HG03095 (cell line): ENCODE data around the gene PDE6C.

Experiments
- ATAC-seq: cut with Tn5 transposase; IDR thresholded peaks from one replicate; pipeline ENCODE4 v1.9.1; 2021; ENCODE audit warnings: moderate library complexity; ENCODE audit not compliant: unreplicated experiment

PDE6C gene

GRCh38 chr10:93593749-93594148 is 18.6 kb upstream of the PDE6C start:
- ATAC-seq: no peak

GRCh38 chr10:93594518-93594917 is 17.8 kb upstream of the PDE6C start:
- no peak for ATAC-seq

GRCh38 chr10:93595378-93596161 is 16.8 kb upstream of the PDE6C start:
- ATAC-seq: no peak

GRCh38 chr10:93596539-93596938 is 15.8 kb upstream of the PDE6C start:
- no peak for ATAC-seq

- ATAC-seq: no peak
Measured at GRCh38 chr10:93597075-93597599, 15.2 kb upstream of the PDE6C start.

GRCh38 chr10:93598157-93598556 is 14.2 kb upstream of the PDE6C start:
- ATAC-seq: no peak

- no peak for ATAC-seq
Measured at GRCh38 chr10:93599335-93599734, 13.0 kb upstream of the PDE6C start.

- ATAC-seq: no peak
Measured at GRCh38 chr10:93599778-93600177, 12.6 kb upstream of the PDE6C start.

- no peak for ATAC-seq
Measured at GRCh38 chr10:93600446-93601145, 11.7 kb upstream of the PDE6C start.

GRCh38 chr10:93601146-93601773 is 11.1 kb upstream of the PDE6C start, which contains the start of gene RBP4:
RBP4 (minus strand) TSS chr10:93601235; CDS start chr10:93601028, 207 bp downstream.
- ATAC-seq: no peak

GRCh38 chr10:93601774-93602162 is 10.6 kb upstream of the PDE6C start:
- no peak for ATAC-seq

GRCh38 chr10:93603023-93603422 is 9.3 kb upstream of the PDE6C start:
- no peak for ATAC-seq

- ATAC-seq: no peak
Measured at GRCh38 chr10:93604146-93604545, 8.2 kb upstream of the PDE6C start.

- no peak for ATAC-seq
Measured at GRCh38 chr10:93608421-93608820, 3.9 kb upstream of the PDE6C start.

- ATAC-seq: no peak
Measured at GRCh38 chr10:93613126-93613525, 789 bp downstream of the PDE6C start.

- ATAC-seq: no peak
Measured at GRCh38 chr10:93614101-93614825, 1.9 kb downstream of the PDE6C start.

- no peak for ATAC-seq
Measured at GRCh38 chr10:93615576-93616235, 3.4 kb downstream of the PDE6C start.

- ATAC-seq: no peak
Measured at GRCh38 chr10:93620925-93621324, 8.6 kb downstream of the PDE6C start.

GRCh38 chr10:93622942-93623341 is 10.6 kb downstream of the PDE6C start:
- ATAC-seq: no peak

- no peak for ATAC-seq
Measured at GRCh38 chr10:93628858-93629257, 16.5 kb downstream of the PDE6C start.
